Stimulated activated CD4-positive, alpha-beta T cell treated with anti-CD3 and anti-CD28 coated beads, Interleukin-15, amount 100 ng/mL, for 1 hour (primary cell): ENCODE data around the gene SNX9.
"Not testable (repeated sequence)": the region's sequence is repeated elsewhere in the genome, so short reads cannot be mapped to it uniquely, and the experiment has no call there.

Experiments
- DNase-seq, 2 donors: peaks; one replicate each; pipeline ENCODE4 v3.0.0-alpha.2; 2020; ENCODE audit warnings: low read depth in 1 of 2, low spot score in 1 of 2

The SNX9 gene

DNA sequence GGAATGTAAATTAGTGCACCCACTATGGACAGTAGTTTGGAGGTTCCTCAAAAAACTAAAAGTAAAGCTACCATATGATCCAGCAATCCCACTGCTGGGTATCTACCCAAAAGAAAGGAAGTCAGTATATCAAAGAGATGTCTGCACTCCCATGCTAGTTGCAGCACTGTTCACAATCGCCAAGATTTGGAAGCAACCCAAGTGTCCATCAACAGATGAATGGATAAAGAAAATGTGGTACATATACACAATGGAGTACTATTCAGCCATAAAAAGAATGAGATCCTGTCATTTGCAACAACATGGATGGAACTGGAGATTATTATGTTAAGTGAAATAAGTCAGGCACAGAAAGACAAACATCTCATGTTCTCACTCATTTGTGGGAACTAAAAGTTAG lies 127.9 kb downstream of the SNX9 start:
- DNase-seq = not testable (repeated sequence)

DNA sequence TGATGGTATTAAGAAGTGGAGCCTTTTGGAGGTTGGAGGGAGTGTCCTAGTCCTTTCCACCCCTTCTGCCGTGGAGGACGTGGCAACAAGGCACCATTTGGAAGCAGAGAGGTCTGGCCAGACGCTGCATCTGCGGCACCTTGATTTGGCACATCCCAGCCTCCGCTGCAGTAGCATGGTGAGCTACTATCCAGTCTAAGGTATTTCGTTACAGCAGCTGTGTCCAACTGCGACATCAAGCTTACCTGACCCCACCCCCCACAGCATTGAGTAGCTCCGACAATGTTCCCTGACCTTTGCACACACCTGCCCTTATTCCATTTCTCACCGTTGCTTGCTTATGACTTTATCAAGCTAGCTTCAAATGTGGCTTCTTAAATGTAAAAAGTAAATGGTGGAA lies 128.8 kb downstream of the SNX9 start:
- no peak for DNase-seq

DNA sequence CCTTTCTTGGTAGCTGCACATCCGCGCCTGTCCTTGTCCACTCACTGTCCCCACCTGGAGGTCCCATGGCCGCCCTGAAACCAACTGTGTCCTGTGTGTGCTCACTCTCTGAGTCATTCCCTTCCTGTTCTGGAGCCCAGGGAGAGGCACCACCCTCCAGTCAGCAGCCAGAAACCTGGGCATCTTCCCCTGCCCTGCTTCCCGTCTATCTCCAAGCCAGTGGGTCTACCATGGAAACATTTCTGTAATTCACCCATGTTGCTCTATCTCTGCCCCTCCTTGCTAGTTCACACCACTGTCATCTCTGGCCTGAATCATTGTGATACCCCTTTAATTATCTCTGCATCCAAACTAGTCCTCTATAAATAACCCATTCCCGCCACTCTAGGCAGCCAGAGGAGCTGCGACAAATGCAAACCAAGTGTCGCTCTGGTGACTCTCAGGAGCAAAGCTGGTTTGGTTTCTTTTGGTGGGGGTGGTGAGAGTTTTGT lies 129.9 kb downstream of the SNX9 start:
- no peak for DNase-seq

DNA sequence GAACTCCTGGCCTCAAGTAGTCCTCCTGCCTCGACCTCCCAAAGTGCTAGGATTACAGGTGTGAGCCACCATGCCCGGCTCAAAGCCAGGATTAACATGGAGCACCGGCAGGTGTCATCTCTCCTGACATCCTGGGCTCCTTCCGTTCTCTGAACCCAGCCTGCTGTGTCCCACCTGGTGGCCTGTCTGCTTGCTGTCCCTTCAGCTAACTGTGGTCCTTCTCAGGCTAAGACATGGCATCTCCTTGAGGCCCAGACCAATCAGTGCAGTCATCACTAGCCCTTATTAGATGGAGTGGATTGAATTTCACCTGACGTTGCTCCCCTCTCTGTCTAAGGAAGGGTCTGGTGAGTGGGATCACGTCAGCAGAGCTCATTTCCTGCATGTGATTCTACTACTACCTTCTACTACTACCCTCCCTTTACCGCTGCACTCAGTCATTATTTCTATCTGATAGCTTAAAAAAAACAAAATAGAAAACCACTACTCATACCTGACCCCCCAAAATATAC lies 130.6 kb downstream of the SNX9 start:
- DNase-seq = no peak

DNA sequence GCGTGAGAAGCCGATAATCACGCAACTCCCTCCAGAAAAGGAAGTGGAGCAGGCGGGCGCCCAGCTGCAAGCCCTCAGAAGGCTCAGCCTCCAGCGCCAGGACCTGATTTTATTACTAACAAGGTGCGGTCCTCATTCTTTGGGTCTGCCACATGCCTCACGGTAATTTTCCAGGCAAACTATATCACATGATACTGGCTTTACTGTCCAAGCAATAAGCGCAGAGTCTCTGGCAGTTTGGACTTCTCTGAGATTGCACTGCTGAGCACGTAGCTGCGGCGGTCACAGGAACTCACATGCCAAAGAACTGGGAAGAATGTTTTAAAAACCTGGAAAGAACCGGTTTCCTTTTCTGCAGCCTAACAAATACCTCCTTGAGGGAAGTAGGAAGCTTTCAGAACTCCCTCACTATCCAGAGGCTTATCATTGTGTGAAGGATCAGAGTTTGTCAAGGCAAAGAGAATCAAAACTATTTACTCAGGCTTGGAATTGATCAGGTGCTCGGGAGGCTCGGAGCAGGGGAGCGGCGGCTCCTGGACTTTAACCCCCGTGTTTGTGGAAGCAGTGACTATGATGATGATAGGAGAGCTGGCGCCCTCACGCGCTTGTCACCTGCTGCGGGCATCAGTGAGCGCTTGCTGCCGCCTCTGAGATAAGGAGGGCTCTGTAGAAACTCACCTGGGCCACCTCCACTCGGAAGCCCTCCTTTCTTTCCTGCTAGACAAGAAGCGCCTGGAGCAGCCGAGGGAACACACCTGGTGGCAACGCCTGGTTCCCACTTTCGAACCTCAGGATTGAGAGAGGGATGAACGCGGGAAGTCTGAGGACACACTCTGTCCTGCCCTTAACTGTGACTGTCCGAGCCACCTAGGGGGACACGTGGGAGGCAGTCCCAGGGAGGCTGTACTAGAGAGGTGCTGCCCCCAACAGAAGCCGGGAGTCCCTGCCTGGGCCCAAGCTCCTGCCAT lies 131.4 kb downstream of the SNX9 start:
- DNase-seq = no peak

DNA sequence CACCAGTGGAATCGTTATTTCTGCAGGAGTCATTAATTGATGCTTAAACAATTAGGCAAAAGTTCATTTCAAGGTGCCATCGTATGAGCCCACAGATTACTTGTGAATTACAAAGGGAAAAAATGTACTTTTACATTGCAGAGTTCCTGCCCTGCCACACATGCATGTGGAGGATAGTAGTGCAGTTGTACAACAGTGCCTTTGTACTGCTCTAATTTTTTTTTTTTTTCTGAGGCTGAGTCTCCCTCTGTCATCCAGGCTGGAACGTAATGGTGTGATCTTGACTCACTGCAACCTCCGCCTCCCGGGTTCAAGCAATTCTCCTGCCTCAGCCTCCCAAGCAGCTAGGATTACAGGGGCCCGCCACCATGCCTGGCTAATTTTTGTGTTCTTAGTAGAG lies 132.6 kb downstream of the SNX9 start:
- no peak for DNase-seq

DNA sequence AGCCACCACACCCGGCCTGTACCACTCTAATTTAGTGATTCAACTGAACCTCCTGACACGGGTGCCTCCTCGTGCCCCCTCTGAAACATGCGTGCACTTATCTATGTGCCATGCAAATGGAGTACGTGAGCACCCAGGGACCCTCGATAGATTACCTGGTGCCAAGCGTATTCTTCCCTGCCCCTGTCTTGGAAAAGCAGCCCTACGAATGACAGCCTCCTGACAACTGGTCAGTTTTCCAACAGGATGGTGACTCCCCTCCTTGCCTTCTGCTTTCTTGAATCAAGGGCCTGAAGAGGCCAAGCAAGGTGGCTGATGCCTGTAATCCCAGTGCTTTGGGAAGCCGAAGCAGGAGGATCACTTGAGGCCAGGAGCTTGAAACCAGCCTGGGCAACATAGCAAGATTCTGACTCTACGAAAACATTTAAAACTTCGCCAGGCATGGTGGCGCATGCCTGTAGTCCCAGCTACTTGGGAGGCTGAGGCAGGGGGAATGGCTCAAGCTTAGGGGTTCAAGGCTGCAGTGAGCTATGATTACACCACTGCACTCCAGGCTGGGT lies 133.2 kb downstream of the SNX9 start:
- DNase-seq = no peak

DNA sequence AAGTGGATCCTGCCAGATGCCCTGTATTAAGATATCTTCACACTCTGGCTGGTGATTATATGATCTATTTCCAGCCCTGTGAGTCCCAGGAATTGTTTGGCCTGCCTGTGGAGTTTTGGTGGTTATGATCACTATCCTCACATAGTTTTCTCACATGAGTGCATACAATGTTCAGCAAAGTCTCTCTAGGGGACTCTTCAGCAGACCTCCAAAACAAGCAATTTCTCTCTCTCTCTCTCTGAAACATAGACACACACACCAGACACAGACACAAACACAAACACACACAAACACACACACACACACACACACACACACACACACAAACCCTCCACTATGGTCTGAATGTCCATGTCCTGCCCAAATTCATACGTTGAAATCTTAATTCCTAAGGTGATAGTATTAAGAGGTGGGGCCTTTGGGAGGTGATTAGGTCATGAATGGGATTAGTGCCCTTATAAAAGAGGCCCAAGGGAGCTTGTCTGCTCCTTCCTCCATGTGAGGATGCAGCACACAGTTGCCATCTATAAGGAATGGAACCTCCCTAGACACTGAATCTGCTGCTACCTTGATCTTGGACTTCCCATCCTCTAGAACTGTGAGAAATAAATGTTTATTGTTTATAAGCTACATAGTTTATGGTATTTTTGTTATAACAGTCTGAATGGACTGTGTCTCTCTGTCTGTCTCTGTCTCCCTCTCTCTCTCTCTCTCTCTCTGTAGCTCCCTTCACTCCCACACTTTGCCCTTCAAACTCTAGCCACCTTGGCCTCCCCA lies 136.6 kb downstream of the SNX9 start:
- DNase-seq = no peak

DNA sequence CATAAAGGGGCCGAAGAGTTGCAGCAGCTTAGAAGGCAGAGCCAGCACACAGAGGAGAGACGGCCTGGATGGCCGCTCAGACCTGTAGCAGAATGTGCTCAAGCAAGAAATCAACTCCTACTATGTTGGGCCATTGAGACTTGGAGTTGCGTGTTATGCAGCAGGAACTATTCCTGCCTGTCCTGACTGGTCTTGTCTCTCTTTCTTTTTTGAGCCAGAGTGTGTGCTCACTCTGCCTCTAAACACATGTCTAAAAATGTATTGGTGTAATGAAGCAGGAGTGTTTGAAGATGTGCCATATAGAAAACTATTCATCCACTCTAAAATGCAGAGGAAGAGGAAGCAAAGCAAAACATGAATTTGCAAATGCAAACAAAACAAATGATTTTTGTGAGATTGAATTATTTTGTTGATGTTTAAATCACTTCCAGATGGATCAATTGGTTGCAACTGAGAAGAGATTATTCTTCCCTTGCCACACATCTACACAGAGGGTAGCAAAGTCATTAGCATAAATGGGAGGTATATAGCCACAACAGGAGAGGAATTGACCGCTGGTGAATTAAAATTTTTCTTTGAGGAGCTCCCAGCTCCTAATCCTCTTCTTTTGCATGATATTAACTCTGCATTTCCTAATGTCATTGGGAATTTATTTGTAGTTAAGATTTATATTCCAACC lies 138.2 kb downstream of the SNX9 start:
- DNase-seq = no peak

DNA sequence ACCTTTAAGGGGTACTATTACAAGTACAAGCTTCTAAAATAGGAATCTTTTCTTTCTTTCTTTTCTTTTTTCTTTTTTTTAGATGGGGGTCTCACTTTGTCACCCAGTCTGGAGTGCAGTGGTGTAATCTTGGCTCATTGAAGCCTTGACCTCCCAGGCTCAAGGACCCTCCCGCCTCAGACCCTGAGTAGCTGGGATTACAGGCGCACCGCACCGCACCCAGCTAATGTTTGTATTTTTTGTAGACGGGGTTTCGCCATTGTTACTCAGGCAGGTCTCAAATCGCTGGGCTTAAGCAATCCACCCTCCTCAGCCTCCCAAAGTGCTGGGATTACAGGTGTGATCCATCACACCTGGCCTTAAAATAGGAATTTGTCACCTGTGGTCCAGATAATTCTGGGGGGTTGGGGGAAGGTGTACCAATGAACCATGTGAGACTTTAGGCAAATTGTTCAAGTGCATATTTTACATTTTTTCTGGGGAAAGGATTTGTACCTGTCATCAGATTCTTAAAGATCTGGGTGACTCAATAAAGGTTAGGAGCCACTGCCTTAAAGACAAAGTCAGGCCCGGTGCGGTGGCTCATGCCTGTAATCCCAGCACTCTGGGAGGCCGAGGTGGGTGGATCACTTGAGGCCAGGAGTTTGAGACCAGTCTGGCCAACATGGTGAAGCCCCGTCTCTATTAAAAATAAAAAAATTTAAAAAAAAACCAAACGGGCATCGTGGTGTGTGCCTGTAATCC lies 139.0 kb downstream of the SNX9 start:
- DNase-seq = no peak

DNA sequence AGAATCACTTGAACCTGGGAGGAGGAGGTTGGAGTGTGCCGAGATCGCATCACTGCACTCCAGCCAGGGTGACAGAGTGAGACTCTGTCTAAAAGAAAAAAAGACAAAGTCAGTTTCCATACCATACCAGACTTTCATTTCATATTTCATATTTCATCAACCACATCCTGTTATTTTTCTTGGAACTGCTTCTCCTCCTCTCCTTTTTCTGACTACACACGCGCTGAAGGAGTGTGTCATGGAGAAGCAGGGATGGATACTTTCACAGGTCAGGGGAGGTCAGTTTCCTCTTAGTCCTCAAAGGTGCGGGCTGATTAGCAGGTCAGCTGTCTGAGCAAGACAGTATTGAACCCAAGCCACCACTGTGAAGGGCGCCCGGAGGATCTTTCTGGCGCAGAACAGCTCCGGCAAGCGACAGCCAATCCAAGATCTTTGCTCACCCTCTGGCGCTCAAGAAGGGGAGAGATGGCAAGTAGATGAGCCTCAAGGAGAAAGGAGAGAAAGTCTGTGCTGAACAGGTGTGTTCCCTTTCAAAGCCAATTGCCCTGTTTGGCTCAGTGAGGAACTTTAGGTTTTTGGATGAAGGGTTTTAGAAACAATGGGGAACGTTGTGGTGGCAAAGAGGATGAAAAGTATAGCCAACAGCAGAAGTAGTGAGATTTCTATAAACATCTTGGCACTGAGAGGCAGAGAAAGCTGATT lies 139.7 kb downstream of the SNX9 start:
- DNase-seq = no peak

DNA sequence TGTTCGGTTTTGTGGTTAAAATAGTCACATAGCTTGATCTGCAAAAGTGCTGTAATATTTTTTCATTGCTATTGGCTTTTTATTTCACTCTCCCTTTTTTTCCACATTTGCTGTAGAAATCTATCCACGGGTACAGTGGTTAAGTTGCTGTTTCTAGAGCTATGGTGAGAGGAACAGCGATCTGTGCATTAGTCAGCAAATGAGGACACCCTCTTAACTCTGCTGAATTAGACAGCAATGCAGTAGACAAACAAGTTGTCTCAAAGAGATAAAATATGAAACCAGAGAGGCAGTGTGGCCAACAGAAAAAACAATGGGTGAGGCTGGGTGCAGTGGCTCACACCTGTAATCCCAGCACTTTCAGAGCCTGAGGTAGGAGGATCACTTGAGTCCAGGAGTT lies 141.1 kb downstream of the SNX9 start:
- DNase-seq = no peak

DNA sequence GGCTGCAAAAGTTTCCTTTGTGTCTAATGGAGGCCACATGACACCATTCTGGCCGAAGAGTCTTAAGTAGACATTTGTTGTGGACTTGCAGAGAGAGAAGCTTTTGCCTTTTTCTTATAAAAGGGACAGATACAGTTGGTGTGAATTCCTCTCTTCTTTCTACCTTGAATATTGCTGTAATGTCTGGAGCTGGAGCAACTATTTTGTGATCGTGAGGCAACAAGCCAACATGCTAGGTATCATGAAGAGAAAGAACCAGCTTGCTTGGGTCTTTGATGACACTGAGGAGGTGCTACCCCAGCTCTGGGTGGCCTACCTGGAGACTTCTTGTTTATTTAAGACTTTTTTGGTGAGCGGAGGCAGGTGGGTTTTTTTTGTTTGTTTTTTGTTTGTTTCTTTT lies 142.3 kb downstream of the SNX9 start:
- no peak for DNase-seq

DNA sequence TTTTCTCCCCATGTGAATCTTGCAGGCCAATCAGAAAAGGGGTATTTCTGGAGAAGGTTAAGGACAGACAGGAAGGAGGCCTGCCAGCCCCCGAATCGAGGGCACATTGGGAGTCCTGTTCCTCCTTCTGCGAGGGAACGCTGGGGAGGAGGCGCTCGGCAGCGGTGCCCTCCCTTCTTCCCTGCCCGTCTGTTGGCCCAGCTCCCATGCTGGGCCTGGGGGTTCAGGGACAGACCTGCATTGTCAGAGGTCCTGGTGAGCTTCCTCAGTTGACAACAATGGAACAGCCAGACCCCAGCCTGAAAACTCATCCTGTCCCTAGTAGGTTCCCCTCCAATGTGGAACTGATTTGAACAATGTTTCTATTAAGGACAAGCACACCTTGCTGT lies 143.5 kb downstream of the SNX9 start:
- DNase-seq = no peak

DNA sequence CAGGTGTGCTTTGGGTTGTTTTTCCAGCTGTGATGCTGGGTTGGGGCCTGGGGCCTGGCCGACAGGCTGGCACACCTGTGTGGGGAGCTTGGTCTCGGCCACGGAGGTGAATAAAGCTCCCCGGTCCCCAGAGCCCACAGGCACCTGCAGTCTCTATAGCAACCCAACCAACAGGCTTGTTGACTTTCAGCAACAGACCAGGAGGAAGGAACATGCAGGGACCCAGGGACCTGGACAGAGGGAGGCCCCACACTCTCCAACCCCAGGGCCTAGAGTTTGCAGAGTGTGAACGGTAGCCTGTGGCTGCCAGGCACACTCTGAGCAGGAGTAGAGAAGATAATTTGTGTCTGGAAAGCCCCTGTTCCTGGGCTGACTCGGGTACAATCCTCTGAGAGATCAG lies 144.0 kb downstream of the SNX9 start:
- no peak for DNase-seq

DNA sequence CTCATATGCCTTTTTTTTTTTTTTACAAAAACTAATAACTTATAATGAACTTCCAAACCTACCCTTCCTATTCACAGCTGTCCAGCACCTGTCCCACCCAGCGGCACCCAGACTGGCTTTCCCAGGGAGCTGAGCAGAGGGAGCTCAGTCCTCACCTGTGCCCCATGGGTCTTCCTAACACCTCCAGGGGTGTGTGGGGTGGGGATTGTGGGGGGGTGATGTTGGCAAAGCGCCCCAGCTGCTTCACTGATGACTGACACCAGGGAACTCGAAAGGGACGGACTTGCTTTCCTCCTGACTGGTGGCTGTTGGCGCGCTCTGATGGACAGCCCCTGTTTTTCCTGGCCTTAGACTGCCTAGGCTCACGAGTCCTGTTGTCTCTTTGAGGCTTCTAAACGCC lies 144.4 kb downstream of the SNX9 start:
- no peak for DNase-seq

DNA sequence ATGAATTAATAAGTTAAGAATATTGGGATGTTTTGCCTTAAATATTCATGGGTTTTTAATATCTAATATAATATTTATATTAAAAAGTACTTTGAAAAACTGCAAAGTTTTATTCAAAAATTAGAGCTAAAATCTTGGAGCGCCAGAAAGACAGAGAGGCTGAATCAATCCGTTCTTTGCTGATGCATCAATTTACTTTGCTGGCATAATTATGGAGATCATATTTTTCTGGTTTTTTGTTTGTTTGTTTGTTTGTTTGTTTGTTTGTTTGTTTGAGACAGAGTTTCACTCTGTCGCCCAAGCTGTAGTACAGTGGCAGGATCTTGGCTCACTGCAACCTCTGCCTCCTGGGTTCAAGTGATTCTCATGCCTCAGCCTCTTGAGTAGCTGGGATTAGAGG lies 149.1 kb downstream of the SNX9 start:
- not testable (repeated sequence) for DNase-seq

DNA sequence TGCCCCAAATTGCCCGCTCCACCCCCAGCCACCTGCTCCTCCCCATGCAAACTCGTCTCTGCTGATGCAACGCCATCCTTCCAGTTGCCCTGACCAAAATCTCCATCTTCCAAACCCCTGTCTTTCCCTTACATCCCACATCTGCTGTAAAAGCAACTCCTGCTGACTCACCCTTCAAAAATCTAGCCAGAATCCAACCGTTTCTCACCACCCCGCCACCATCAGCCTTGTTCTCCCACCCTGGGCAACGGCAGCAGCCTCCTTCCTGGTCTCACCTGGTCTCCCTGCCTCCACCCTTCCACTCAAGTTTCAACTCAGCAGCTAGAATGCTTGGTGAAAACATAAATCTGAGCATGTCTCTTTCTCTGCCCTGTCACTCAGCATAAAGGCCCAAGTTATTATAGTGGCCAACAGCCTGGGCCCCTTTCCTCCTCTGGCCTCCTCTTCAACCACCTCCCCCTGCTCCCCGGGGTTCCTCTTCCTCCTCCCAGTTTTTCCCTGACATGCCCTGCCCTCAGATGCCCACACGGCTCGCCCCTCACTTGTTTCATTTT lies 151.4 kb downstream of the SNX9 start:
- no peak for DNase-seq

DNA sequence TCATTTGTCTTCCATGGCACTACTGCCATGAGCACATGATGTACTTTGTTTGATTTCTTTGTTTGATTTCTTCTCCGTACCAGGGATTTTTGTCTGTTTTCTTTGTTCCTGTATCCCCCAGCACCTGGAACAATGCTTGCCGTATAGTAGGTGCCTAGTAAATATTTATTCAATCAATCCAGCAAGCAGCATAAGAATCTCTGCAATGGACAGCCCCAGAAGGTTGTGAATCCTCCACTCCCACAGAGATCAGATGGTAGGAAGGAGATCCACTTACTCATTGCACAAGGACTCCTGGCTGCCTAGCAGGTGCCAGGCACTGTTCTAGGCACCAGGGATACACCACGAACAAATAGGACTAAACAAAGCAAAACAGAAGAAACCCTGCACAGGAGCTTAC lies 151.9 kb downstream of the SNX9 start:
- no peak for DNase-seq
